DOHH2 (cell line): ENCODE data around the gene DENR.
"Not testable (repeated sequence)": the region's sequence is repeated elsewhere in the genome, so short reads cannot be mapped to it uniquely, and the experiment has no call there.

ENCODE experiments used
- H3F3A ChIP-seq: fragments of 200-600 bp; sonication (generic), shearing (Covaris generic); 2 replicates; pipeline ENCODE4 v1.6.0; 2016; ENCODE audit warnings: antibody characterized with exemption, mild to moderate bottlenecking; ENCODE audit not compliant: control insufficient read depth, insufficient read depth
- H3K27ac ChIP-seq: fragments of 200-600 bp; sonication (generic); 2 replicates; pipeline ENCODE4 v1.5.1; 2014; ENCODE audit warnings: low read depth, mild to moderate bottlenecking, low read length, moderate library complexity
- H3K27me3 ChIP-seq: fragments of 200-600 bp; sonication (generic); 2 replicates; pipeline ENCODE4 v1.6.1; 2014; ENCODE audit warnings: mild to moderate bottlenecking, low read length, mixed read lengths; ENCODE audit not compliant: control insufficient read depth
- H3K36me3 ChIP-seq: fragments of 200-600 bp; sonication (generic); 2 replicates; pipeline ENCODE4 v1.6.1; 2014; ENCODE audit warnings: mild to moderate bottlenecking, low read length, moderate library complexity, mixed read lengths; ENCODE audit not compliant: control insufficient read depth
- H3K4me1 ChIP-seq: fragments of 200-600 bp; sonication (generic); 2 replicates; pipeline ENCODE4 v1.6.1; 2014; ENCODE audit warnings: mild to moderate bottlenecking, low read length, mixed read lengths; ENCODE audit not compliant: control insufficient read depth
- H3K4me2 ChIP-seq: fragments of 200-600 bp; sonication (generic); 2 replicates; pipeline ENCODE4 v1.6.0; 2014; ENCODE audit warnings: mild to moderate bottlenecking, low read length, moderate library complexity
- H3K4me3 ChIP-seq: fragments of 200-600 bp; sonication (generic); 2 replicates; pipeline ENCODE4 v1.5.1; 2014; ENCODE audit warnings: mild to moderate bottlenecking, low read length, mixed read lengths
- H3K79me2 ChIP-seq: fragments of 200-600 bp; sonication (generic); 2 replicates; pipeline ENCODE4 v1.6.1; 2014; ENCODE audit warnings: mild to moderate bottlenecking, low read length, mixed read lengths; ENCODE audit not compliant: control insufficient read depth
- H3K9me2 ChIP-seq: fragments of 200-600 bp; sonication (generic); replicated peaks from 2 replicates; pipeline ENCODE4 v1.6.1; 2014; ENCODE audit warnings: mild to moderate bottlenecking, low read length, mixed read lengths; ENCODE audit not compliant: control insufficient read depth
- H3K9me3 ChIP-seq: fragments of 200-600 bp; sonication (generic); 2 replicates; pipeline ENCODE4 v1.6.1; 2014; ENCODE audit warnings: antibody characterized with exemption, low read length, mixed read lengths; ENCODE audit not compliant: control insufficient read depth, insufficient read depth
- H4K20me1 ChIP-seq: fragments of 200-600 bp; sonication (generic); 2 replicates; pipeline ENCODE4 v1.6.0; 2014; ENCODE audit warnings: low read depth, mild to moderate bottlenecking, antibody characterized with exemption, low read length, moderate library complexity; ENCODE audit not compliant: control insufficient read depth, insufficient read depth
- CTCF ChIP-seq: fragments of 200-600 bp; sonication (generic); IDR thresholded peaks from one replicate; pipeline ENCODE4 v1.5.1; 2014; ENCODE audit warnings: antibody characterized with exemption, mild to moderate bottlenecking, low read depth, low read length; ENCODE audit not compliant: poor library complexity, severe bottlenecking
- EZH2phosphoT487 ChIP-seq: fragments of 200-600 bp; sonication (generic); IDR thresholded peaks from 2 replicates; pipeline ENCODE4 v1.6.1; 2017; ENCODE audit warnings: borderline replicate concordance, mild to moderate bottlenecking, antibody characterized with exemption, low read length, moderate library complexity, mixed read lengths

DENR gene

GRCh38 chr12:122743895-122744525, 8.6 kb upstream of the DENR start:
- Histone ChIP-seq H3K79me2 (no peaks in the 10 kb centered on the region), H4K20me1 (no peaks in the 10 kb centered on the region), H3K9me3 (no peaks in the 10 kb centered on the region), H3K9me2 (no peaks in the 10 kb centered on the region), H3K27me3 (no peaks in the 10 kb centered on the region), H3K36me3 (no peaks in the 10 kb centered on the region), H3K4me3 (no peak overlapping the region), H3K27ac (no peak overlapping the region), H3K4me1 (peaks cover 9% of the 10 kb centered on the region), H3F3A (no peaks in the 10 kb centered on the region), H3K4me2 (no peak overlapping the region)
- TF ChIP-seq CTCF (no peak), EZH2phosphoT487 (no peak)

GRCh38 chr12:122747224-122748135, 5.1 kb upstream of the DENR start:
- Histone ChIP-seq H3K9me2 (no peaks in the 10 kb centered on the region), H3F3A (peaks cover 6% of the 10 kb centered on the region), H3K27me3 (no peaks in the 10 kb centered on the region), H4K20me1 (no peaks in the 10 kb centered on the region), H3K4me1 (peaks cover 25% of the 10 kb centered on the region), H3K4me2 (no peak overlapping the region), H3K36me3 (no peaks in the 10 kb centered on the region), H3K9me3 (no peaks in the 10 kb centered on the region), H3K79me2 (no peaks in the 10 kb centered on the region), H3K4me3 (no peak overlapping the region), H3K27ac (no peak overlapping the region)
- TF ChIP-seq CTCF, result no peak
- TF ChIP-seq EZH2phosphoT487, result no peak

GRCh38 chr12:122749569-122750332, 2.9 kb upstream of the DENR start:
- Histone ChIP-seq H3K36me3 (peaks cover 20% of the 10 kb centered on the region), H3K4me2 (no peak overlapping the region), H3K4me1 (peaks cover 31% of the 10 kb centered on the region), H3K4me3 (no peak overlapping the region), H3K27me3 (no peaks in the 10 kb centered on the region), H3F3A (peaks cover 6% of the 10 kb centered on the region), H3K9me2 (no peaks in the 10 kb centered on the region), H3K79me2 (peaks cover 21% of the 10 kb centered on the region), H3K27ac (no peak overlapping the region), H4K20me1 (peaks cover 4% of the 10 kb centered on the region; the same call in 1 of the 2 replicates), H3K9me3 (no peaks in the 10 kb centered on the region)
- TF ChIP-seq EZH2phosphoT487 (no peak), CTCF (no peak)

- H3K4me1 ChIP-seq, result peaks cover 35% of the 10 kb centered on the region
- peak overlapping the region; percentile 78 for H3K4me2 ChIP-seq
- peaks cover 32% of the 10 kb centered on the region for H3K36me3 ChIP-seq
- H3K9me3 ChIP-seq, H3K27me3 ChIP-seq, H4K20me1 ChIP-seq, H3K9me2 ChIP-seq, H3F3A ChIP-seq: not testable (repeated sequence)
- peaks cover 32% of the 10 kb centered on the region for H3K79me2 ChIP-seq
- H3K27ac ChIP-seq, result peak overlapping the region; percentile 48
- peak overlapping the region; percentile 86 for H3K4me3 ChIP-seq
Observed at GRCh38 chr12:122750781-122751515, 1.7 kb upstream of the DENR start.
